NCI-H1694 (cell line): ENCODE measurements around the gene SGMS1.

Experiments used
- DNase-seq: peaks from one replicate; lab custom pipeline; 2025; lab: John Stamatoyannopoulos, UW

The SGMS1 gene

GRCh38 chr10:50334273-50334672 lies 289.5 kb downstream of the SGMS1 start:
- no peak for DNase-seq

DNA sequence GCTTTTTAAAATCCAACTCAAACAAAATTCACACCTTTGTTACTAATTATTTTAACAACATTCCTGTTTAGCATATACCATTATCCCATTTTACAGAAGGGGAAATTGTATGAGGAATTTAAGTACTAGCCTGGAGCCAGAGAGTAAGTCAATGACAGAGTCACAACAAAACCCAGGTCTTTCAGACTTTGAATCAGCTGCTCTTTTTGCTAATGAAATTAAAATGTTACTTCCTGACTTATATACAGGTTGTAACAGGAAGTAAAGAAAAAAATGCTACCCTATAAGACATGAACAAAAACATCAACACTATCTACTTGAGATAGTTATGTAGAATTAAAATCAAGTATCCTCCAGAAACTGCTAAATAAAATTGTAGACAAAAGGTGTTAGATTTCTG lies 289.9 kb downstream of the SGMS1 start:
- DNase-seq, result no peak

- DNase-seq, result no peak
Observed at GRCh38 chr10:50332108-50332842, 291.5 kb downstream of the SGMS1 start.

DNA sequence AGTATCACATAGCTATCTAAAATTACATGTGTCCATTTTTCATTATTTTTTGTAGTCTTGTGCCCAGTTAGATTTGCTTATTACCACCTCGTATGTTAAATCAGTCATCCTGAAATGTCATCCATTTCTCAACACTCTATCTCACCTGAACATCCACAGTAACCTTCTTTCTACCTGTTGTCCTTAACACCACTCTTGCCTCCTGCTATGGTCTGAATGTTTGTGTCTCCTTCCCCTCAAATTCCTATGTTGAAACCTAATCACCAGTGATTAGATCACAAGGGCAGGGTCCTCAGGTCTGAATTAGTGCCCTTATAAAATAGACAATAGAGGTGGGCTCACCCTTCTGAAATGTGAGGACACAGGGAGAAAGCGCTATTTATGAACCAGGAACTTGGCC lies 292.3 kb downstream of the SGMS1 start:
- DNase-seq, result no peak

GRCh38 chr10:50326757-50327701 lies 296.7 kb downstream of the SGMS1 start:
- DNase-seq, result no peak

GRCh38 chr10:50326172-50326555 lies 297.6 kb downstream of the SGMS1 start:
- DNase-seq, result no peak

- no peak for DNase-seq
Observed at GRCh38 chr10:50325449-50326171, 298.1 kb downstream of the SGMS1 start.

GRCh38 chr10:50324680-50325393 lies 298.9 kb downstream of the SGMS1 start:
- no peak for DNase-seq

GRCh38 chr10:50324046-50324445 lies 299.7 kb downstream of the SGMS1 start:
- no peak for DNase-seq

DNA sequence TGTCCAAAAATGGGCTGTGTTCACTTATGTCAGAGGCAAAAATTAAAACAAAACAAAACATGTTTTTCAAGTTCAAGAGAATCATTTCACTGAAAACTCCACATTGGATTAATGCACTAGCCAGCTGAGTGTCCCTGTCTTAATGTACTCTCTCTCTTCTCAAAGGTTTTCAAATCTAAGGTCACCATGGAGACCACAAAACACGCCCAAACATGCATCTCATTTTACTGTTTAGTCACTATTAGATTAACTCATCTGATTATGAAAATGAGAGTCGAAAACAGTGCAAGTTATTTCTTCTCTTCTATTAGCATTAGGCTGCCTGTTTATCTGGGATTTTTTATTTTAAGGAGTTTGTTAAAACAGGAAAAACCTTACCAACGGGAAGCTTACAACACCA lies 301.7 kb downstream of the SGMS1 start:
- no peak for DNase-seq

DNA sequence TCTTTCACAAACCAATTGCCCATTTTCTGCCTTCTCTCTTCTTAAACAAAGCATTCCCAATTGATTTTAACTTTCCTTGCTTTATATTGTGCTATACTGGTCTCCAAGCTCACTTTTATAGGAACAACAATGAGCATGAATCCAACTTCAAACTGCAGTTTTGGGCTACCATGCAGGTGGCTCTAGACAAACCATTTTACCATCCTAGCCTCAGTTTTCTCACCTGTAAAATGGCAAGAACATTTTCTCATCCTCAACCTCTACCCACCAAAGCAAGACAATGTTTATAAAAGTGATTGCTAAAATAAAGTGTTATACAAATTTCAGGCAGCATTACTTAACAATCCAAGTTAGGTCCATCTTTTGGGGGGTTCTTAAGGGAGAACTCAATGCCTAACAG lies 305.6 kb downstream of the SGMS1 start:
- no peak for DNase-seq

- no peak for DNase-seq
Observed at GRCh38 chr10:50316695-50317648, 306.8 kb downstream of the SGMS1 start.

GRCh38 chr10:50316174-50316573 lies 307.6 kb downstream of the SGMS1 start:
- no peak for DNase-seq

DNA sequence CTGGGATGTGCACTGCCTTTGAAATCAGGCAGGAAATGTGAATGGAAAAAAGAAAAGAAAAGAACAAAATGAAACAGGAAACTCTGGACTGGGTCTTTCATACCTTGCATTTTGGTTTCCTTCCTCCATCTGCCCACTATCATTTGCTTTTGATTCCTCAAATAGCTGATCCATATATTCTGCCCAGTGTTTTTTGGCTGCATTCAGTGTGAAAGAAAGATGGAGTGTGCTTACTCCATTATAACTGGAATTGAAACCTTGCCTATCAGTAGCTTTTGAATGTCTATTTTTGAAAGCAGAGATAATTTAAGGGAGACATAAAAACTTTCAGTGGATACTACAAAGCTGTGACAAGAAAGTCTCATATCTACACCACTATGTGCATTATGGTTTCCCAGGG lies 308.3 kb downstream of the SGMS1 start:
- no peak for DNase-seq

DNA sequence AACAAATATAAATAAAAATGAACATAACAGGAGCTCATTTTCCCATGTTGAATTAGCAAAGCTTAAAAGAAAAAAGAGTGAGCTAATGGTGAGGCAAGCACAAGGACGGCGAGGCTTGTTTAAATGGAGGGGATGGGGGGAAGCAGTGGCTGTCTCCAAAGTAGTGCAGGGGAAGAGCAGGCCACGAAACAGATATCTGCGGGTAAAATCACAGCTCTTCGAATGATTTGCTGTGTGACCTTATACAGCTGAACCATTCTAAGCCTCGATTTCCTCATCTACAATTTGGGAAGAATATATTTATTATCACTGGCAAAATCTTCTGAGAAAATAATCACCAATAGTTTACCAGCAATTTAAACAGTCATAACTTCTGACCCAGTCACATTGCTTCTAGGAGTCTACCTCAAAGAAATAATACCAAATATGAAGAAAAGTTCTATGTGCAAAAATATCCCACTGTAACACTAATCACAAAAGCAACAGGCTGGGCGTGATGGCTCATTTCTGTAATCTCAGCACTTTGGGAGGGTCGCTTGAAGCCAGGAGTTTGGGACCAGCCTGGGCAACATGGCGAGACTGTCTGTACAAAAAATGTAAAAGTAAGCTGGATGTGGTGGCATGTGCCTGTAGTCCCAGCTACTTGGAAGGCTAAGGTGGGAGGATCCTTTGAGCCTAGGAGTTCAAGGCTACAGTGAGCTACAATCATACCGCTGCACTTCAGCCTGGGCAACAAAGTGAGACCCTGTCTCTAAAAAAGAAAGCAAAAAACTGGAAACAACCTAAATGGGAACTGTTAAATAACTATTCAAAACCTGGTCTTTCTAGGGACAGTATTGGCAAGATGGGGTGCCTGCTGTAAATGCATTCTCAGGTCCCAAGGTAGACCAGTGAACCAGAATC lies 309.3 kb downstream of the SGMS1 start:
- DNase-seq, result no peak

- DNase-seq, result no peak
Observed at GRCh38 chr10:50312464-50313437, 311.0 kb downstream of the SGMS1 start.

GRCh38 chr10:50310560-50311174 lies 313.1 kb downstream of the SGMS1 start:
- DNase-seq, result no peak

GRCh38 chr10:50309342-50309741 lies 314.4 kb downstream of the SGMS1 start:
- no peak for DNase-seq
